Measurements from ENCODE around the gene COL11A2.
A peak's percentile ranks its signal among the peaks of the same experiment; 100 is the strongest.

COL11A2 gene

GRCh38 chr6:33164176-33164575 lies 28.1 kb downstream of the COL11A2 start:
- ChIA-PET POLR2A (no interaction called here), CTCF (interaction anchor here (1.0 to 7.9 kb wide), 6 partner anchors 9 to 150 kb away, joined by 3 to 91 read pairs (median 12); no protein-coding TSS in a partner anchor)
- no peak for DNase-seq (ENCODE audit: low read depth, low spot score)
- TF ChIP-seq CTCF (IDR thresholded peaks at IDR 0.05; ENCODE audit: insufficient read depth, low read length, missing control alignments), result no peak
- no peak overlapping the region for H3K4me3 ChIP-seq (ENCODE audit: low read depth, low read length)

DNA sequence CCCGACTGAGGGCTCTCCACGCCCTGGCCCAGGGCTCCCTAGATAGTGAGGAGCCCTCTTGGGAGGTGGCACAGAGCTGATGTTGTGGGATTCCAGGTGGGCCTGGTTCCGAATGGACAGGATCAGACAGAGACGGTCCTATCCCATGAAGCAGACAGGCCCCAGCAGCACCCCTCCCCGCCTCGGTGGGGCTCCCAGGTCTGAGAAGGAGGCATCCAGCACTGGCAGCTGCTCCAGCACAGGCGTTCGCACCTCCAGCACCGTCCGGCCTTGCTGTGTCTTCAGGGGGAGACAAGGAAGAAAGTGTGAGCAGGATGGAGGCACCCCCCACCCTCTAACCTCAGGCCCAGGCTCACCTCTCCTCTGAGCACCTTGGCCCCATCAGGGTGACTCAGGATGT lies 28.7 kb downstream of the COL11A2 start:
- ChIA-PET CTCF (interaction anchor here (0.6 to 7.9 kb wide), 8 partner anchors 8 to 149 kb away, joined by 3 to 91 read pairs (median 6); no protein-coding TSS in a partner anchor), POLR2A (no interaction called here)
- no peak for DNase-seq (ENCODE audit: low read depth, low spot score)
- TF ChIP-seq CTCF (IDR thresholded peaks at IDR 0.05; ENCODE audit: insufficient read depth, low read length, missing control alignments), result no peak
- H3K4me3 ChIP-seq (ENCODE audit: low read depth, low read length), result no peak overlapping the region

DNA sequence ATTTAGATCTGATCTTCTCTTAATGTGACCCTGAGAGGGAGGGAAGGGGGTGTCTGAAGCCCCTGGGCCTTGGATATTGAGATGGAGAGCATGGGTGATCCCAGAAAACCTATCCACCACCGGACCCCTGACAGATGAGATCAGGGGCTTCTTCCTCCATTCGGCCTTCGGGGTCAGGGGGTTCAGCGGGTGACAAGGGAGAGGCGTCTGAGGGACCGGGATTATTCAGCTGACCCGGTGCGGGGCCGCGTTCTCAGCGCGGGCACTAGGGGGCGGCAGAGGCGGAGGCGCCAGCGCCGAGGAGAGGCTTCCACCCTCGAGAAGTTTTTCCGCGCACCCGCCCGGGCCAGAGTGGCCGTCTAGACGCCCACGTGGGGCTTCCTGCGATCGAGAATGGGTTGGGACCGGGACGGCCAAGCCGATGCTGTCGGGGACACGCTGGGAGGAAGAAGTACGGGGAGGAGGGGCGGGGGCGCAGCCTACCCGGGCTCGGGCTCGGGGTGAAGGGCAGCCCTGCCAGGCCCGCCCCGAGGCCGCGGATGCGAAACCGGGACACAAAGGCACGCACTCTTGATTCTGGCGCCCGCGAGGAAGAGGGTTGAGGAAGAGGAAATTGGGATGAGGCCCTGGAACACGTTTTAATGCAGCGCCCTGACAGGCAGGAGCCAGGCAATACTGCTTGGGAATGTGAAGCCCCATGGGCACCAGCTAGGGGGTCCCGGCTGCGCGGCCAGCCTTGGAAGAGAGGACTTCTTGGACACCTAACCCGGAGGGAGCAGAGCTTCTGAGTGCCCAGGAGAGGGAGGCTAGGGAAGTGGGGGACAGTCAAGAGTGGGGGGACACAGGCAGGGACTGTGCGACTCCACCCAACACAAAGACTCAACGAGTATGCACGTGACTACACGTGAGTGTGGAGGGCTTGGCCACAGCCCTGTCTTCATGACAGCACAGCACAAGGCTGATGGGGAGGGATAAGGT lies 30.6 kb downstream of the COL11A2 start:
- TF ChIP-seq CTCF (IDR thresholded peaks at IDR 0.05; ENCODE audit: insufficient read depth, low read length, missing control alignments), result peak; percentile 94
- no peak for DNase-seq (ENCODE audit: low read depth, low spot score)
- peak overlapping the region; percentile 57 for H3K4me3 ChIP-seq (ENCODE audit: low read depth, low read length)
- CTCF ChIA-PET, result interaction anchor here (0.7 to 7.9 kb wide), 23 partner anchors 9 to 275 kb away, joined by 3 to 91 read pairs (median 4); partner anchors contain the start of genes COL11A2 and HSD17B8
- POLR2A ChIA-PET, result no interaction called here

DNA sequence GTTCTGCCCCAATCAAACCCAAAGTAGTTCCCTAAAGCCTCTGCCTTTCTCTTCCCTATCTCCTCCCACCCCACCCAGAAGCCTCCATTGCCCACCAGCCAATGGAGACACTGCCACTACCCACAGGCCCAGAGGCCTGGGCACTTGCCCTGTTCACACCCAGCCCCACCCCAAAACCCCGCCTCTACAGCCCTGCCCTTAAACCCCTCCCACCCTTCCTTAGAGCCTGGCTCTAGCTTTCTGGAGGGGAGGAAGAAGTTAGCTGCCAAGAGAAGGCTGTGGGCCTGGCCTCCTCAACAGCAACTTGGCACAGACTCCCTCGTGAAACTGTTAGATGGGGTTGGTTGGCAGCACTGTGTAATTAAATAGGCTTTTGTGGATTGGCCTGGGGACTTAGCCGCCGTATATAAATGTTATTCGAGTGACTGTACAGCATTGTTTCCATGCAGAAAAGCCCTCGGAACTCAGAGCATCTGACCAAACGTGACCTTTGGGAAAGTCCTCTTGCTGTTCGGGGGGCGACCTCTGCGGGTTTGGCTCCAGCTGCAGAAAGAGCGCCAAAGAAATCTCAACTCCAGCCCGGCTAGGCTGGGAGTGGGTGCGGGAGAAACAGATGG lies 31.4 kb downstream of the COL11A2 start:
- ChIA-PET POLR2A (no interaction called here), CTCF (interaction anchor here (0.9 to 7.9 kb wide), 14 partner anchors 13 to 142 kb away, joined by 3 to 91 read pairs (median 5); partner anchors contain the start of genes COL11A2 and HSD17B8)
- DNase-seq (ENCODE audit: low read depth, low spot score), result peak; percentile 19
- no peak overlapping the region for H3K4me3 ChIP-seq (ENCODE audit: low read depth, low read length)
- no peak for TF ChIP-seq CTCF (IDR thresholded peaks at IDR 0.05; ENCODE audit: insufficient read depth, low read length, missing control alignments)

DNA sequence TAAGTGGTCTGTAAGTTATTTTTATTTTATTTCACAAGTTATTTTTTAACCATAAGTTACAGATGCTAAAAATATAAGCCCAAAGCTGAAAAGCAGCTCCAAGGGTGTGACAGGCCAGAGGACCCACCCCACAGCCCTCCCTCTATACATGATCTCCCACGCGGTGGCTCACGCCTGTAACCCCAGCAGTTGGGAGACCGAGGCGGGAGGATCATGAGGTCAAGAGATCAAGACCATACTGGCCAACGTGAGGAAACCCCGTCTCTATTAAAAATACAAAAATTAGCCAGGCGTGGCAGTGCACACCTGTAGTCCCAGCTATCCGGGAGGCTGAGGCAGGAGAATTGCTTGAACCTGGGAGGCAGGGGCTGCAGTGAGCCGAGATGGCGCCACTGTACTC lies 32.2 kb downstream of the COL11A2 start:
- POLR2A ChIA-PET, result no interaction called here
- TF ChIP-seq CTCF (IDR thresholded peaks at IDR 0.05; ENCODE audit: insufficient read depth, low read length, missing control alignments), result no peak
- no peak overlapping the region for H3K4me3 ChIP-seq (ENCODE audit: low read depth, low read length)
- CTCF ChIA-PET, result interaction anchor here (1.3 to 7.9 kb wide), 7 partner anchors 12 to 175 kb away, joined by 4 to 91 read pairs (median 17); no protein-coding TSS in a partner anchor
- no peak for DNase-seq (ENCODE audit: low read depth, low spot score)

- POLR2A ChIA-PET, result no interaction called here
- no peak for DNase-seq (ENCODE audit: low read depth, low spot score)
- TF ChIP-seq CTCF (IDR thresholded peaks at IDR 0.05; ENCODE audit: insufficient read depth, low read length, missing control alignments), result no peak
- CTCF ChIA-PET, result interaction anchor here (0.7 to 7.8 kb wide), 5 partner anchors 9 to 223 kb away, joined by 3 to 83 read pairs (median 5); no protein-coding TSS in a partner anchor
- no peak overlapping the region for H3K4me3 ChIP-seq (ENCODE audit: low read depth, low read length)
Measured at GRCh38 chr6:33156964-33157363, 35.3 kb downstream of the COL11A2 start.
